NCI-H2227 (cell line): ENCODE measurements around the gene ACVR1C.

ENCODE experiments used
- DNase-seq: peaks from one replicate; lab custom pipeline; 2025; ENCODE audit not compliant: unreplicated experiment; lab: John Stamatoyannopoulos, UW

The ACVR1C gene

DNA sequence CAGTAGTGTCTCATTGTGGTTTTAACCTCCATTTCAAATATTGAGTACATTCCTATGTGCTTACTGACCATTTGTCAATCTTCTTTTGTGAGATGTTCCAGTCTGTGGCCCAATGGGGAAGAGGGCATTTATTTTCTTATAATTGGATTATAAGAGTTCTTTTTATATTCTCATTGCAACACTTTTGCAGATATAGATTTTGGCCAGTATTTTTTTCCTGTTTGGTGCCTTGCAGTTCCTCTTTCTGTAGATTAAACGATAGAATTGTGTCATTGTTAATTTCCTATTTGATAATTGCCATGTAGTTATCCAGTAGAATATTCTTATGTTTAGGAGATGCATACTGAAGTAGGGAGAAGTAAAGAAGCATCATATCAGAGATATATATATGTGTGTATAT lies 128.3 kb downstream of the ACVR1C start:
- DNase-seq: no peak

GRCh38 chr2:157498483-157498882 lies 130.2 kb downstream of the ACVR1C start:
- DNase-seq: no peak

DNA sequence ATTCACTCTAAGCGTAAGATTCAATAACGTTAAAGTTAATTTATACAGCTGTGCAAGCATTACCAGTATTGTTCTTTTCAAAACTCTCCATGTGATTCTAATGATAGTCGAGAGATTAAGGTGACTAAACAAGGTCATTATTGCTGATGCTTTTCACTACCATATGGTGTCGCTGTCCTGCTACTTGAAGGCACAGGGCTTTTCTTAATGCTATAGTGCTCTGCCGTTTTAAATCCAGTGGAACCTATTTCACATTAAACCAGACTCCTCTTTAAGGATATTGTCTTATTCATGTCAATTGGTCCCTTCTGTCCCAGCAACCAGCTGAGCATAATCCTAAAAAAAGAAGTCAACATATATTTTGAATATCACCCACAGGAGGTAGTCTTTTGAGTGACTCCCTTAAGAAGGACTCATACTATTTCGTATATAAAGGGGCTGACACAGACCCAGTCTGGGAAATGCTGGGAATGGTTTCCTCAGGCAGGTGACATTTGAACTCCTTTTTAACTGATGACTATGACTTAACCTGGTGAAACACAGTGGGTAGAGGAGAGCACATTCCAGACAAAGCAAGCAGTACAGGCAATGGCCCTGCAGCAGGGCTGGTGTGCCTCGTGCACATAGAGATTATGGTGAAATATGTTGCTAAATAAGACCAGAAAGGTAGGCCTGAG lies 130.9 kb downstream of the ACVR1C start:
- DNase-seq: peak; percentile 76

DNA sequence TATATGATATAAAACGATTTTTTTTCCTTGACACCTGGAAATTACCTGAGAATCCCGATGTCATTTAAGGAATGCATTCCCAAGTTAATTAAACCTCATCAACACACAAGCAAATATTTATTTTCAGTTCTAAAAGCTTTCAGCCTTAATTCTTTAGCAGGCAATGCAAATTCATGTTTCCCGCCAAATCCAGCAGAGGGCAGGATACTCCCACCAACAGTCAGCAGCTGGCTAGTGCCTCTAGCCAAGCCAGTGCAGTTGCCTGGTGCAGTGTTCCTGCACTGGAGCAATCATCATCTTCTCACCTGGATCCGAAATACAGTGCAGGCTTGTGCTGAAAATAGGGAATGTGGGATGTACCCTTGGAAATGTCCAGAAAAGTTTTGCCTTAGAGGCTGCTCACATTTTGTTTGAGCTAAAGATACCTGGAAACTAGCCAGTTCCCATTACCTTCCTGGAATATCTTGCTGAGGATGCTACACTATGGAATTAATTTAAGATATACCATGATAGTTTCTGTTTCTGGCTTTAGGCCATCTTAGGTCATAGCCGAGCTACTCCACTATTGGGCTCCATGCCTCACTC lies 136.4 kb downstream of the ACVR1C start:
- peak; percentile 84 for DNase-seq

GRCh38 chr2:157489983-157490382 lies 138.7 kb downstream of the ACVR1C start:
- no peak for DNase-seq

DNA sequence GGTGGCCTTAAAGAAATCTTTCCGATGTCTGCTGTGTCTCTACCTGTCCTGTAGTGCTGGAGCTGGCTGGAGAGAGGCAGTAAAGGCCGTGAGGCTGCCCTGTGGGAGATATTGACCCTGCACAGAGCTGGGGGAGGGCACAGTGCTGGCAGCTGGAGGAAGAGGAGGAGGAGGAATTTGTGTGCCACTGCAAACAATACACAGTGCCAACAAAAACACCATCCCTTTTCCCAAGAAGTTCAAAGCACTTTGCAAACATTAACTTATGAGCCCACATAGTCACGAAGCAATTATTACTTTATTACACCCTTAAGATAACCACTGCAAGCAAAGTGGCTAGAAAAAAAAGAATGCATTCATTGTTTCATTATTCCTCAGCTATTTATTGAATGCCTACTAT lies 139.8 kb downstream of the ACVR1C start:
- DNase-seq: no peak

GRCh38 chr2:157487747-157488146 lies 140.9 kb downstream of the ACVR1C start:
- DNase-seq: no peak

DNA sequence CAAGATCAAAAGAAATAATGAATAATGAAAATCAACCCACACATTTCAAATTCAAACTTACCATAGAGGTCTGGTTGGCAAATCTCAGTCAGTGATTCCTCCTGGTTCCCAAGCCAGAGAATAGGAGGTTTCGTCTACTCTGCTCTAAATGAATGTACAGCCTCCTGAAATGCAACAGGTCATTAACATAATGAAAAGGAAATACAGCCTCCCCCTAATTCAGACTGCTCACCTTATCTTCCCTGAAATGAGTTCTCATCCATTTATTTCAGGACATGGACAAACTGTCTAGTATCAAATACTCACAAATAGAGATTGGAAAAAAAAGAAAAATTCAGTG lies 141.4 kb downstream of the ACVR1C start:
- DNase-seq: no peak

GRCh38 chr2:157486596-157487270 lies 141.9 kb downstream of the ACVR1C start:
- DNase-seq: no peak

DNA sequence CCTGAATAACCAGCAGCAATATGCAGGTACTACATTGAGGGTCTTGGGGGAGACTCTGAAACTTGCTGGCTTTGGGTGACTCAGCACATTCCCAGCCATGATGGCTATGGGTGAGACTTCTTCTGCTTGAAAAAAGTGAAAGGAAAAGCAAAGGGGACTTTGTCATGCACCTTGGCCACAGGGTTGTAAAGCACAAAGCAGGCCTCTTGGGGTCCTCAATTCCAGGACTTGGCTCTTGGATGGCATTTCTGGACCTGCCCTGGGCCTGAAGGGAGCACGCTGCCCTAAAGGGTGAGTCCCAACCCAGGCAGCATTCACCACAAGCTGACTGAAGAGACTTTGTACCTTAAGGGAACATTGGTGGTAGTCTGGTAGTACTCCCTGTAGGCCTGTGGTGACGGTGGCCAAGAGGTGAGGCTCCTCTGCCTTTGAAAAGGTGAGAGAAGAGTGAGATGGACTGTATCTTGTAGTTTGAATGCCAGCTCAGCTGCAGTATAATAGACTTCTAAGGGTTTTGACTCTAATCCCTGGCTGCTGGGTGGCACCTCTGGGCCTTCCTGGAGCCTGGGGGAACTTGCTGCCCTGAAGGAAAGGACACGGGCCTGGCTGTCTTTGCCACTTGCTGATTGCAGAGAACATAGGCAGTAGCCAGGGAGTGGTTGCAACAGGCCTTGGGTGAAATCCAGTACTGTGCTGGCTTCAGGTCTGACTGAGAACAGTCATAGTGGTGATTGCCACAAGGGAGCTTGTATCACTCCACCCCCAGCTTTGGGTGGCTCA lies 148.3 kb downstream of the ACVR1C start:
- DNase-seq: no peak

DNA sequence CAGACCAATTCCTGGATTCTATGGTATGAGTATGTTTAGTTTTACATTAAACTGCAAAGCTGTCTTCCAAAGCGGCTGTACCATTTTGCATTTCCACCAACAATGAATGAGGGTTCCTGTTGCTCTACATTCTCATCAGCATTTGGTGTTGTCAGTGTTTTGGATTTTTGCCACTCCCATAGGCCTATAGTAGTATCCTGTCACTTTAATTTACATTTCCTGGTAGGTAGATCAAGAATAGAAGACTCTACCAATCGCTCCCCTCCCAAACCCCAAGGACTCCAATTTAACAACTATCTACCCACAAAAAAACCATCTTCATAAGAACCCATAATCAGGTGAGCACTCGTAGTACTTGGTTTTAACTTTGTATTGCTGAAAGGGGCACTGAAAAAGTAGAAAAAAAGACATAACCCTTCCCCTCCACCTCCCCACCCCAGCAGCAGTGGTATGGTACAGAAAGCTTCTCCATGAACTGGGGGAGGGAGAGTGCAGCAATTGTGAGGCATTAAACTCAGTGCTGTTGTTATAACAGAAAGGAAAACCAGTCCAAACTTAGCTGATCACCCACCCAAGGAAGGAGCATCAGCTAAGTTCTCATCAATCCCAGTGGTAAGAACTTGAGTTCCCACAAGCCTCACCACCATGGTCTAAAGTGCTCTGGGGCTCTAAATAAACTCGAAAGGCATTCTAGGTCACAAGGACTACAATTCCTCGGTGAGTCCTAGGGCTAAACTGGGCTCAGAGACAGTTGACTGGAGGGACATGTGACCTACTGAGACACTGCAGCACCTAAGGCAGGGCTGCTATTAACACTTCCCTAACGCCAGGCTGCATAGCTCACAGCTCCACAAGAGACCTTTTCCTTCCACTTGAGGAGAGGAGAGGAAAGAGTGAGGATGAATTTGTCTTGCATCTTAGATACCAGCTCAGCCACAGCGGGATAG lies 149.3 kb downstream of the ACVR1C start:
- DNase-seq: no peak

GRCh38 chr2:157477919-157478318 lies 150.7 kb downstream of the ACVR1C start:
- no peak for DNase-seq

- DNase-seq: no peak
These were observed 151.5 kb downstream of the ACVR1C start for GRCh38 chr2:157476953-157477709.
